ENCODE data around the gene TJP2.
A peak's percentile ranks its signal among the peaks of the same experiment; 100 is the strongest.

The TJP2 gene

DNA sequence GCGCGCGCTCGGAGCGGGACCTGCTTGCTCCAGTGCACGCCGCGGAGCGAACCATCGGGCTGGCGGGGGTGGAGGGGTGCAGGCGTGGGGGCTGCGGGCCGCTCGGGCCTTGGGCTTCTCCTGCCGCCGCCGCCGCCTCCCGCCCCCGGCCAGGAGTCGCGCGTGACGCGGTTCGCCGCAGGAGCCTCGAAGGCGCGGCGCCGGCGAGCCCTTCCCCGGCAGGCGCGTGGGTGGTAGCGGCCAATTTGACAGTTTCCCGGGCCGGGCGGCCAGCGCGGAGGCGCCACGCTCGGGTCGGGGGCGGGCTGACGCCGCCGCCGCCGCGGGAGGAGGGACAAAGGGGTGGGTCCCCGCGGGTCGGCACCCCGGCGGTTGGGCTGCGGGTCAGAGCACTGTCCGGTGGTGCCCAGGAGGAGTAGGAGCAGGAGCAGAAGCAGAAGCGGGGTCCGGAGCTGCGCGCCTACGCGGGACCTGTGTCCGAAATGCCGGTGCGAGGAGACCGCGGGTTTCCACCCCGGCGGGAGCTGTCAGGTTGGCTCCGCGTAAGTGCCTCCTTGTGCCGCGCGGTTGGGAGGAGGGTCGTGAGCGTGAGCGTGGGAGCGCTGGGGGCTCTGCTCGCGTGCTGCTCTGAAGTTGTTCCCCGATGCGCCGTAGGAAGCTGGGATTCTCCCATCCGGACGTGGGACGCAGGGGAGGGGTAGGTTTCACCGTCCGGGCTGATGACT lies at the start of gene TJP2:
Gene TJP2 (plus strand): TSS at position 387 of the 725 bp plus-strand sequence. CDS start 96 bp downstream, at position 483.
- DNase-seq = peak; percentile 4 to 25

DNA sequence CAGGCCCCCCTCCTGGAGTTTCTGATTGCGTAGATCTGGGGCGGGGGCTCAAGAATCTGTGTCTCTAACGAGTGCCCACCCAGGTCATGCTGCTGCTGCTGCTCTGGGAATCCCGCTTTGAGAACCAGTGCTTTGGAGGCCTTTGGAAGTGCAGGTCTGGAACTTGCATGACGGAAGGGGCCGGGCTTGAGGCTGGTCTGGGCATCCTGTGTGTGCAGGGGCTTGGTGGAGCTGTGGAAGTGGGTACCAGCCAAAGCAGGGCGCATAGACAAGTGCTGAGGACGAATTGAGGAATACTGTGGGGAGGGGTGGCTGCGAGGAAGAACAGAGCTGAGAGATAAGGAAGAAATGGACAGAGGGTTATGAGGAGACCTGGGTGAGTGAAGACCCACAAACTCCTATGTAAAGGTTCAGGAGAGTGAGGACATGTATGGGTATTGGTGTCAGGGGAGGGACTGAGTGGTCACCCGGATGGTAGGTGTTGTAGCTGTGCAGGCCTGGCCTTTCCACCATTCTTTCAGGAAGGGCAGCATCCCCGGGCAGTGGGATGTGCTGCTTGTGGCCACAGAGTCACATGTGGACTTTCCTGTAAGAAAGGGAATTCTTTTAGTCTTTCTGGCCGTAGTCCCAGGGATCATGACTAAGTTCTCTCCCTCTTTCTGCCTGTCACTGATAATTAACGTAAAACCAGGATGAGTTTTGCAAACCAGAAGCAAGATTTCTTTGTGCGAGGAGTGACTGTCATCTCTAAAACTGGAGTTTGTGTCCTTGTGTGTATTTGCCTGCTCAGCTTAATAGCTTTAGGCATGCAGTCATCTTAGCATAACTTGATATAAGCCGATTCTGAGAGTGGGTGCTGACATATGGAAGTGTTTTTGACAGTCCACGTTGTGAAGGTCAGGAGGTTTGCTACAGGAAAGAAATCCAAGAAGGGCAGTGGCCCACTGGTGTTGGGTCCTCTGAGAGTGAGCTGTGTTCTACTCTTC lies 43.3 kb upstream of the TJP2 start:
- DNase-seq = no peak

DNA sequence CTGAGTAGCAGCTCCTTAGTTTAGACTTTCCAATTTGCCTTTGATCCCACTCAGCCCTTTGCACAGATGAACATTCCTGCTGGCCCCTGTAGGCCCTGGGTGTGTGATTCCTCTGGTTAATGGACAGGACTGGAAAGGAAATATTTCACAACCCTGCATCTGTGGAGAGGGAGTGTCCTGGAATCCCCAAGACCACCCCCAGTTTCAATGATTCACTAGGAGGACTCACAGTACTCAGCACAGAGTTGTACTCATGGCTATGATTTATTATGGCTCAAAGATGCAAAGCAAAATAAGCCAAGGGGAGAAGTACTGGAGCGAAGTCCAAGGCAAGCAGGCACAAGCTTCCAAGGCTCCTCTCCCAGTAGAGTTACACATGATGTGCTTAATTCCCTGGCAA lies 42.4 kb upstream of the TJP2 start:
- no peak for DNase-seq

DNA sequence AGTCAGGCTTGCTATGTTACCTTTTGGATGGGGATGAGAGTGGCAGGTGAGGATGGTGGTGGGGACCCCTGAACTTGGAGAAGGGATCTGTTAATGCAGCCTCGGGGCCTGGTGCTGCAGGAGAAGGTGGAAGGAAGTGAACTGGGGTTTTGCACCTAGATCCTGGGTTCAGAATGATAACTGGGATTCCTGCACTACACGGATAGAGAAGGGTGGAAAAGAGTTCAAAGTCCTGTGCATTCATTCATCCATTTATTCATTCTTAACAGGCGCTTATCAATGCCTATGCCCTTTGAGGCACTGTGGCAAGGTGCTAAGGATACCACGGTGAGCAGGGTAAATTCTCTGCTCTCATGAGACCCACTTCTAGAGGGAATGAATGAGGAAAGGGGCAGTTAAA lies 41.7 kb upstream of the TJP2 start:
- DNase-seq = no peak

DNA sequence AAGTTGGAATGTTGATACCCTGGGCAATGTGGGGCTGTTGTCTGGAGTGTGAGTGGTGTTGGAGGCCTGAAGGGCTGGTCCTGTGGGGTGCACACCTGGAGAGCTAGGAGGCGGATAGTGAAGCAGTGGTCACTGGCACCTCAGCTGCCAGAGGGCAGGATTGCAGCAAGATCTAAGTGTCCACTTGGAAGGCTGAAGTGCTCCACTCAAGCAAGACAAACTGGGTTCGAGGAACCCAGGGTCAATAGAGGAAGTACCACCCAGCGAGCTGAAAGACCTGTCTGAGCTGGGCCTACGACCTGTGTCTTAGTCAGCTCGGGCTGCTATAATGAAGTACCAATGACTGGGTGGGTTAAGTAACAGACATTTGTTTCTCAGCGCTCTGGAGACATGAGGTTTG lies 39.7 kb upstream of the TJP2 start:
- no peak for DNase-seq

DNA sequence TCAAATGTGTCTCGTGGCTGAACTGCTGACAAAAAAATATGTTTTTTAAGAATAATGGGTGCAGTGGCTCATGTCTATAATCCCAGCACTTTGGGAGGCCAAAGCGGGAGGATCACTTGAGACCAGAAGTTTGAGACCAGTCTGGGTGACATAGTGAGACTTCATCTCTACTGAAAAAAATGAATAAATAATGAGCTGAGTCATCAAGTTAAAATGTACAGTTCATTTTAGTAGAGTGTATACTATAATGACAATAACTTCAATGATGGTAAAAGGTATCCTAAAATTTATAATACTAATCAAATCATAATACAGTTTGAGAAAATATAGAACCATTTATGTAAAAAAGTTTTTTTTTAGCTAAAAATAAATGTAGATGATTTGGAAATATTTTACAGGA lies 37.9 kb upstream of the TJP2 start:
- DNase-seq = no peak

DNA sequence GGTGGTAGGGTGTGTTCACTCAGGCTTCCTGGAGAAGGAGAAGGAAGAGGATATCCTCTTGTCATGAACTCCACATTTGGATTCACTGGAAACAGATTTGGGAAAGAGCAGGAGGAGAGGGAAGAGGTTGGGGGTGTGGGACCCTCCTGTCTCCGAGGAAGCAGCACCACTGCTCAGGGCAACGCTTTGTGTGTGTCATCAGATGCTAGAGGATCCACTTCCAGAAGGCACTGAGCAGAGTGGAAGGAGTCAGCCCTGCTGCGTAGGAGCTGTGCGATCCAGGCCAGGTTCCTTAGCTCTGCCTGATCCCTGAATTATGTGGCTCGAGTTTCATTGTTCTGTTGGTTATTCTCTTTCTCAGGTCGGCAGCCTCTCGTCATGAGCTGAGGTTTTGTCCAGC lies 37.3 kb upstream of the TJP2 start:
- DNase-seq = no peak

DNA sequence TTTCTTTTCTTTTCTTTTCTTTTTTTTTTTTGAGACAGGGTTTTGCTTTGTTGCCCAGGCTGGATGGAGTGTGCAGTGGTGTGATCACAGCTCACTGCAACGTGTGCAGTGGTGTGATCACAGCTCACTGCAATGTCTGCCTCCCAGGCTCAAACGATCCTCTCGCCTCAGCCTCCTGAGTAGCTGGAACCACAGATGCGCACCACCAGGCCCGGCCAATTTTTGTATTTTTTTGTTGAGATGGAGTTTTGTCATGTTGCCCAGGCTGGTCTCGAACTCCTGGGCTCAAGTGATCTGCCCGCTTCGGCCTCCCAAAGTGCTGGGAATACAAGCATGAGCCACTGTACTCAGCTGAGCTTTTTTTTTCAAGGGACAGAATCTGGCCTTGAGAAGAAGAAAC lies 36.8 kb upstream of the TJP2 start:
- DNase-seq = no peak

DNA sequence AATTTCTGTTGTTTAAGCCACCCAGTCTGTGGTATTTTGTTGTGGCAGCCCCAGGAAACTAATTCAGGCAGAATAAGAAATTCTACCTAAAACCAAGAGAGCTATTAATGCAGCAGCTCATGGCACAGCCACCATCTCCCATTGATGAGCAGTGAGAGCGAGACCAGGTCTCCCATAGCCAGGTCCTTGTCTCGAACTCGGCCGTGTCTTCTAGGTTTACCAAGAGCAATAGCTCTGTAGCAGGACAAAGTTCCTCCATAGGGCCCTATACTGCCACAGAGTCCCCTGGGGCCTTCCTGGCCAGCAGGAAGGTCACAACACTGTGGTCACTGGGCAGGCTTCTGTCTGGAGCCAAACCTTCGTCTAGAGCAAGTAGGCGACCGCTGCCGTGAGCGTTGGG lies 34.5 kb upstream of the TJP2 start:
- DNase-seq = no peak

DNA sequence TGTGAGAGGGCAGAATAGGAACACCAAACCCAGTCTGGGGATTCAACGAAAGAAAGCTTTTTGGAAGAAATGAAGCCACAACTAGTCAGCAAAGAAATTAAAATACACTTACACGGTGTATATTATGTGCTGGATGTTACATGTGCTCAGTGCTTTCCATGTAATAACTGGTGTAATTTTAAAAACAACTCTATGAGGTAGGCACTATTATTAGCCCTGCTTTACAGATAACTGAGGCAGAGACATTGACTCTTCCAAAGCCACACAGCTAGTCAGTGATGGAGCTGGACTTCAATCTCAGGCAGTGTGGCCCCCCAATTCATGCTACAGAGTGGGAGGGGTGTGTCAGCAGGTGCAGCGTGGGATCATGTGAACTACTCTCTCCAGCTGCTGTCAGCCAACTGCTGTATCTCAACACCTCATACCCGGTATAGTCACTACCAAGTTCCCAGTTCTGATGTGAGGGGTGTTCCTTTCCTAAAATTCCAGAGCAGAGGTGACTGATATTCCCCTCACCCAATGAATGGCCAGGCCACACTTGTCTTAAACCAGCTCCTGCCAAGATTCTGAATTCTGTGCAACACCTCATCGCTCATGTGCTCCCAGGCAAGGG lies 33.8 kb upstream of the TJP2 start:
- no peak for DNase-seq

DNA sequence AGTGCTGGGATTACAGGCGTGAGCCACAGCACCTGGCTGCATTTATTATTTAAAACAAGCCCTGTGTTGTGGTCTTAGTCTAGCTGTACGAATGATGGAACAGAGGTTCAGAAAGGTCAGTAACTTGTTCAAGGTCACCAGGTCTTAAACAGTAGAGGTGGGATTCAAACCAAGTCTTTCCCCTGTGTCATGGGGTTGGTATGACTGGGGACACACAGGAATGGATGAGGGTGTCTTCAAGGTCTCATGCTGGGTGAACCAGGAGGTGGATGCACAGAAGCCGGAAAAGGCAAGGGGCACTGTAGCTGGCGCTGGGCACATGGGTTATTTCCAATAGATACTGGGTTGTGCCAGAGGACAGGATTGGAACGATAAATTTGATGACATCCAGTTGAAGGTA lies 32.2 kb upstream of the TJP2 start:
- no peak for DNase-seq

DNA sequence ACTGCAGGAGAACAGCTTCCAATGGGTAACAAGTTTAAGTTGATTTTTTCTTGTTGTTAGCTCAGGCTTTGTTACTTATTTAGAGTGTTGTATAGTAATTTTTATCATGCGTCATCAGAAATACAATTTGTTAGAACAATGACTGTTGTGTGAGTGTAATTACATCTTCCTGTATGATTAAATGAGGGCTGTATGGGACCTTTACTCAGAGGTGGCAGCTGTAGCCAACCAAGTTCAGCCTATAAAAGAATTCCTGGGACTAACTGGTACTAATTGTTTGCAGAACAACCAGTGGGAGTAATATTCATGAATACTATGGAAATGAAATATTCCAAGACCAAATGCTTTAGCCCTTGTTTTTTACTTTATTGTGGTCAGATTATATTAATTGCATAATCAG lies 30.8 kb upstream of the TJP2 start:
- DNase-seq = no peak

DNA sequence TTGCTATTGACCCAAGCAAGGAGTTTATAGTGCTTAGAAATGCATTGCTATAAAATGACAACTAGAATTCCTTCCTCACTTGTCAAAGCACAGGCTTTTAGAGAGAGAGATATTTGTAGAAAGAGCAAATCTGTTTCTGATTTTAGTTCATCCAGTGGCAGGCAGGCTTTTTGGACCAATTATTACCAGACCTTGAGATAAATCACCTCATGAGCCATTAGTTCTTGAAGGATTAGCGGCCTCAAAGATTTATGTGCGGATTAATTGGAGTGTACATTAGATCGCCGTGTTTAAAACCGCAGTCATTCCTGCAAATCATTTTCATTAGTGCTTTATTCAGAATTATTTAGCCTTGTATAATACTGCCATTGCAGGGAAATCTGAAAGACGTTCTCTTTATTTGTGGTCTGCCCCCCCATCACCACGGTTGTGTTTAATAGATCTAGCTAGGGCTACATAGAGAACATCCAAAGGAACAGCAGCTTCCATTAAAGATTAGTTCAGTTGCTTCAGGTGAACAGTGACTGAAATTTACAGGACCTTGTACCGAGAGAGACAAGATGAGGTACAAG lies 28.8 kb upstream of the TJP2 start:
- DNase-seq = peak in 1 of 2 experiments; percentile 65

DNA sequence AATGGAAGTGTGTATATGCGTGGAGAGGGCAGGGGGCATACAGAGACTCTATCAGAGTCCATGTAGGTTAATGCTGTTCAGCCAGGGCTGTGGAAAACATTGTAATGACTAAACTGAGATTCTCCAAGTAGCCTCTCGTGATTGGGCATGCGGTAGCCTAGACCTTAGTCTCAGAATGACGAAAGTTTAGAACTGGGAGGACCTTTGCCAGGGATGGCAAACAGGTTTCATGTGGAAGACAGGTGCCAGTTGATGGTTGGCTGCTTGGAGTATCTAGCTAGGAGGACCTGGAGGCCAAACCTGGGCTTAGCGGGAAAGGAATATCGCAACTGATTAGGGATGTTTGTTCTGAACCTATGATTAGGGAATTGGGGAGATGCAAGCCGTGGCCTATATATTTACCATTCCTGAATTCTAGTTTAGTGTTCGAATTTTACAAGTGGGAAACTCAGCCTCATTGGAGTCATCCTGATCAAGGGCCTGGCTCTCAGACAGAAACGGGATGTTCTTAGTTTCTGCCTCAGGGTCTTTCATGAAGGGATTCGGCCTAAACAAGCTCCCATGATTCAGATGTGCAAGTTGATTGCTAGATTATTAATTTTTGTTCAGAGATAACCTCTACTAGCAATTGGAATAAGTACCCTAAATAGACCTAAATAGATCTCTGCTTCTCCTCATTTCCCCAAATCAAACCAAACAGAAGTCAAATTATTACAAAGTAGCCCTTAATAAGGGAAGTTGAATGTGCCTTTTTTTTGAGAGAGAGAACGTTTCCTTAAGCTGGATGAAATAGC lies 26.8 kb upstream of the TJP2 start:
- DNase-seq = no peak

DNA sequence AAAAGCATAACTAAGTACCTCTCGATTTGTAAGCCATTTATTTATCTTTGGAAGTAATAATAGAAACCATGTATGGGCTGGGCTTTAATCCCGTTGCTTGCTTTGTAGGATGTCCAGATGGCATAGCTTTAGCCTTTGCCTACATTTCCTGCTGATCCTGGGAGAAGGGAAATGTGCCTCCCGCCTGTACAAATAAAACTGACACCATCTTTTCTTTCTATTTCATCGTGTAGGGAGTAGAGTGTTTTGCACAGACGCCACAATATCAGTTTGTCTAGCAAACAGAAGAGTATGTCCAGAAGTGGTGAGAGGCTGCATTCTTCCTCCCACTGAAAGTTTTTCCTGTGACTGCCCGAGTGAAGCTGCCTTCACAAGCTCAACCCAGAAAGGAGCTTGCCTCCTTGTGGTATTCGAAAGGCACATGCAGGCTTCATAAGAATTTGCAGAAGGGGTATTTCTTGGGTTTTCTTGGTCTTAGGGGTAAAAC lies 24.7 kb upstream of the TJP2 start:
- DNase-seq = peak; percentile 14 to 61

DNA sequence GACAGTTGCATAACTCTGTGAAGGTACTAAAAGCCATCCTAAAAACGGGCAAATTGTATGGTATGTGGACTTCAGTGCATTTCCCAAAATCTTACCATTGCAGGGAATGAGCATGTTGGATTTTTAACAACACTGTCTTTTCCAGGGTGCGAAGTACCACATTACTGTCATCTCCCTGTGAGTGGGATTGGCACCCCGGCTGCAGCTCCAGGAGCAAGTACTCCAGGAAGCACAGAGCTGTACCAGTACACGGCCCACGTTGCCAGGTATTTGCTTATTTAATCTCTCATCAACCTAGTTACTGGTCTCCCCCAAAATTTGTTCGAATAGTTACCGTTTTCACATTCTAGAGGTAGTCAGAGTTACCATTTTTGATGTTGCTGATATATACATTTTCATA lies 22.6 kb upstream of the TJP2 start:
- no peak for DNase-seq

DNA sequence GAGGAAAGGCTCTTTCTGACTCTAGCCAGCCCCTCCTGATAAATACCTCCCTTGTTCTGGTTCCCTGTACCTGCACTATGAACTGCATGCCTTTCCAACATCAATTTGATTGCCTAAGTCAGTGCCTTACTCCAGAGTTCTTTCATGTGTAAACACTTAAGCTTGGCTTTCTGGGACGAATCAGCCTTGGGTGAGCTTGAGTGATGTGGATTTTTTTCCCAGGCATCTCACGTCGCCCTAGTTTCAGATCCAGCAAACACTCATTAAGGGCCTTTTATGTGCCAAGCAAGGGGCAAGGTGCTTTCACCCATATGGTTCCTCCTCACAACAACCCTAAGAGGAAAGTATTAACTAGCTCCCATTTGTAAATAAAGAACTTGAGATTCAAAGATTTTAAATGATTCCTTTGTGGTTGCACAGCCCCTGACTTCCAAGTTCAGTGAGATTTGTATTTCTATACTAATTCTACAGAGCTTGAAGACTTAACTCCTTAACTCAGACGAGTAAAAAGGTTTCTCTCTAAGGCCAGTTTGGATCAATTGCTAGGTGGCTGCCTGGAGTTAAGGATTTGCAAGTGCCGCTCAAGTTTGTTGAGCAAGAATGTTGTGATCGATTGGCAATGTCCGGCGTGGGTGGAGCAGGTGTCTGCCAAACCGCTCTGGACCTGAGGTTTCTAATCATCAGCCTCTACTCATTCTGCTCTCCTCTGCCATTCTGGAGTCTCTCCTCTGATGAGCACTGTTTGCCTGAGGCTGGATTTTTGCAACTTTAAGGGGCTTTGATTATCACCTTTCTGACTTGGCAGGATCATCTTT lies 20.2 kb upstream of the TJP2 start:
- DNase-seq = no peak

DNA sequence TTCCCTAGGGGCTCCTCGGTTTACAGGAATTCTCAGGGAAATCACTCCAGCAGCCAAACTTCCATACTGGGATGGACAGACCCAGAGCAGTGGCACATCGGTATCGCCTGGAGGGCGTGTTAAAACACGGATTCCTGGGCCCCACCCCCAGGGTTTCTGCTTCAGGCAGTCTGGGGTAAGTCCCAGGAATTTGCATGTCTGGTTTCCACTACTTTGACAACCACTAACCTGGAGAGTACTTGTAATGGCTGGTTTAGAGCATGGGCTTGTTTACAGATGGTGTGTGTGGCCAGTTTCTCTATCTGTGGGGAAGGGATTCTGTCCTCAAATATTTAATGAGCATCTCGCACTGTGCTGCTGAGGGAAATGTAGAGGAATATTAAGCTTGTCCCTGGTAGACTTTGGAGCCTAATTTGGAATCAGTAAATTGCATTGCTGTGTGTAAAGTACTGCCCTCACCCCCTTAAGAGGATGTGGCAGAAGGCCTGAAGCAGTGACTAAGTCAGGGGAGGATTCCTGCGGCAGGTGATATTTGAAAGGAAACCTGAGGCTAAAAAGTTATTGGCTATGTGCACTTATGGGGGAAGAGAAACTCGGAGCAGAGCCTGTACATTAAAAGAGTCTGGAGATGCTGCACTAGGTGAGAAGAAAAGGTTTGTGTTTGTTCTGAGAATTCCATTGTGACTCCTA lies 18.6 kb upstream of the TJP2 start:
- DNase-seq = no peak

DNA sequence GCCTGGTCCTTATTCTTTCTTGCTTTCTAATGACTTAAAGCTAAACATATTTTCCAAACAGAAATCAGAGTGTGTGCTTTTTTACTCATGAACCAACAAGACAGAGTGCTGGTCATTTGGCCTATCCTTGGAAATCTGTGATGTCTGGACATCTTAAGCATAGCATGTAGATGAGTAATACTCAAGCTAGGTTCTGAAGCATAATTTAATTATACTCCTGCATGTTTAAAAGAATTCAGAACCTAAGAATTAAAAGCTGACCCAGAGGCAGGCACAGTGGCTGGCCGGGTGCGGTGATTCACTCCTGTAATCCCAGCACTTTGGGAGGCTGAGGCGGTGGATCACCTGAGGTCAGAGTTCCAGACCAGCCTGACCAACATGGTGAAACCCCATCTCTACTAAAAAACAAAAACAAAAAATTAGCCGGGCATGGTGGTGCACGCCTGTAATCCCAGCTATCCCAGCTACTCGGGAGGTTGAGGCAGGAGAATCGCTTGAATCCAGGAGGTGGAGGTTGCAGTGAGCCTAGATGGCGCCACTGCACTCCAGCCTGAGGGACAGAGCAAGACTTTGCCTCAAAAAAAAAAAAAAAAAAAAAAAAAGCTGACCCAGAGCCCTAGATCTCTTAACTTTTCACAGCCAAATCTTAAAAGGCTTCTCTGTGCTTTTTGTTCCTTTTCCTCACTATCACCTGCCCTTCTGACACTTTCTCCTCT lies 16.2 kb upstream of the TJP2 start:
- DNase-seq = no peak

DNA sequence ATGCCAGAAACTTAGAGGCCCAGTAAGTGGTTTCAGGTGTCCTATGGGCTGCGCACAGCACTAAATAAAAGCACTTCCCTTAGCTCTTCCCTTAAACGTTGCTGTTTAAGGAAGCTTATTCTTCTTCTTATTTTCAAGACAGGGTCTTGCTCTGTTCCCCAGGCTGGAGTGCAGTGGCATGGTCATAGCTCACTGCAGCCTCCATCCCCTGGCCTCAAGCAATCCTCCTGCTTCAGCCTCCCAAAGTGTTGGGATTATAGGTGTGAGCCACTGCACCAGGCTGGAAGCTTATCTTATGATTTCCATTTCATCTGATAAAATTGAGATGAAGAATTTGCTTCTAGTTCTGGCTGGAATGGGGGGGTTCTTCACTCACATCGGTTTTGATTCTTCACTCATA lies 15.6 kb upstream of the TJP2 start:
- no peak for DNase-seq

Data from NCI-H524 (cell line).